Lower lobe of right lung (tissue), 2 donors: Measurements from ENCODE around the gene TMEM40. TPM values are rescaled to one million over a fixed set of nuclear protein-coding genes. Genes with fewer than 3 reads are reported as not detected.
"Not testable (repeated sequence)": the region's sequence is repeated elsewhere in the genome, so short reads cannot be mapped to it uniquely, and the experiment has no call there.

Experiments
- ATAC-seq, 2 donors: fragments of 200-7000 bp; cut with Tn5 transposase; one replicate each; pipeline ENCODE4 v1.9.1; 2020 to 2022; ENCODE audit warnings: mild to moderate bottlenecking in 2 of 2, moderate library complexity in 2 of 2
- DNase-seq: peaks from one replicate; pipeline ENCODE4 v3.0.0-alpha.2; 2020
- H3K27ac ChIP-seq: fragments of 200-600 bp; one replicate; pipeline ENCODE4 v1.8.0; 2022
- H3K27me3 ChIP-seq: fragments of 200-600 bp; one replicate; pipeline ENCODE4 v1.8.0; 2022; ENCODE audit warnings: low read depth
- H3K36me3 ChIP-seq: fragments of 200-600 bp; one replicate; pipeline ENCODE4 v1.8.0; 2022; ENCODE audit warnings: mild to moderate bottlenecking
- H3K4me1 ChIP-seq: fragments of 200-600 bp; one replicate; pipeline ENCODE4 v1.8.0; 2022
- H3K4me3 ChIP-seq: fragments of 200-600 bp; one replicate; pipeline ENCODE4 v1.8.0; 2022; ENCODE audit warnings: mild to moderate bottlenecking
- H3K9me3 ChIP-seq: fragments of 200-600 bp; one replicate; pipeline ENCODE4 v1.8.0; 2022
- intact Hi-C: fragments of 100-400 bp; cut with DNase I; formaldehyde crosslinking; loops from one replicate; pipeline ENCODE4 v1.11.0; 2022
- total RNA-seq: library from RNA; stranded (reverse); fragmentation: NEBNext Ultra II Directional; extraction: Animal tissue kit (Norgen Biotek cat#: 25700); gene quantifications from one replicate; pipeline ENCODE4 v1.2.1, GENCODE V29; 2021
- TF ChIP-seq, protein P1 (sequence below): fragments of 200-600 bp; IDR thresholded peaks from one replicate; pipeline ENCODE4 v1.8.0; 2022; ENCODE audit warnings: antibody characterized with exemption, mild to moderate bottlenecking
- donor health status: DM: no; HTN: yes; CAD: no; lungs with severe emphysema.

Gene TMEM40
- total RNA-seq, 1 donor from 2014 or later = 1.0 TPM

DNA sequence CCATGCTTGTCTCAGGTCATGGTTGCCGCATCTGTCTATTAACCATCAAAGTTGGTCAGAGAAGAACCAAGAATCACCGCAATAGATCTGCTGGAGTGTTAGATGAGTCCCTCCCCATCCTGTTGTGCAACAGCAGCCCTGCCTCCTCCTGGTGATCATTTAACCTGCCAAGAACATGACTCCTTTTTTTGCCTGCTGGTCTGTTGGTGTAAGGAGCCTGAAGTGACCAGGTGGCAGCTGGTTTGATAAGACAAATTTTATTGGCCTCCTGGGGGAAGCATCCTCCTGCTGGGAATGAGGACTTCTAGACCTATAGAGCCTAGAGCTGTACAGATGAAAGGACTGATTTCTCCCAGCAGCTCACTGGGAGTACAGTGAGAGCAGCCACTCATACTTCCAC is 51.6 kb downstream of the TMEM40 start:
- H3K9me3 ChIP-seq = no peaks in the 10 kb centered on the region
- H3K36me3 ChIP-seq = no peaks in the 10 kb centered on the region
- H3K4me3 ChIP-seq = no peak overlapping the region
- DNase-seq (no peak), ATAC-seq (no peak)
- no peak overlapping the region for H3K27ac ChIP-seq
- H3K4me1 ChIP-seq = no peaks in the 10 kb centered on the region
- no peaks in the 10 kb centered on the region for H3K27me3 ChIP-seq
- intact Hi-C loops = no loop called here
- TF ChIP-seq, protein P1, sequence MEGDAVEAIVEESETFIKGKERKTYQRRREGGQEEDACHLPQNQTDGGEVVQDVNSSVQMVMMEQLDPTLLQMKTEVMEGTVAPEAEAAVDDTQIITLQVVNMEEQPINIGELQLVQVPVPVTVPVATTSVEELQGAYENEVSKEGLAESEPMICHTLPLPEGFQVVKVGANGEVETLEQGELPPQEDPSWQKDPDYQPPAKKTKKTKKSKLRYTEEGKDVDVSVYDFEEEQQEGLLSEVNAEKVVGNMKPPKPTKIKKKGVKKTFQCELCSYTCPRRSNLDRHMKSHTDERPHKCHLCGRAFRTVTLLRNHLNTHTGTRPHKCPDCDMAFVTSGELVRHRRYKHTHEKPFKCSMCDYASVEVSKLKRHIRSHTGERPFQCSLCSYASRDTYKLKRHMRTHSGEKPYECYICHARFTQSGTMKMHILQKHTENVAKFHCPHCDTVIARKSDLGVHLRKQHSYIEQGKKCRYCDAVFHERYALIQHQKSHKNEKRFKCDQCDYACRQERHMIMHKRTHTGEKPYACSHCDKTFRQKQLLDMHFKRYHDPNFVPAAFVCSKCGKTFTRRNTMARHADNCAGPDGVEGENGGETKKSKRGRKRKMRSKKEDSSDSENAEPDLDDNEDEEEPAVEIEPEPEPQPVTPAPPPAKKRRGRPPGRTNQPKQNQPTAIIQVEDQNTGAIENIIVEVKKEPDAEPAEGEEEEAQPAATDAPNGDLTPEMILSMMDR = no peak

- no peaks in the 10 kb centered on the region for H3K36me3 ChIP-seq
- DNase-seq (peak; percentile 53), ATAC-seq (peak; percentile 93 to 94)
- TF ChIP-seq, protein P1 = peak; percentile 82
- intact Hi-C loops = no loop called here
- no peak overlapping the region for H3K4me3 ChIP-seq
- no peaks in the 10 kb centered on the region for H3K4me1 ChIP-seq
- no peak overlapping the region for H3K27ac ChIP-seq
- no peaks in the 10 kb centered on the region for H3K27me3 ChIP-seq
- H3K9me3 ChIP-seq = no peaks in the 10 kb centered on the region
Measured at GRCh38 chr3:12706504-12707253, 52.4 kb downstream of the TMEM40 start.

DNA sequence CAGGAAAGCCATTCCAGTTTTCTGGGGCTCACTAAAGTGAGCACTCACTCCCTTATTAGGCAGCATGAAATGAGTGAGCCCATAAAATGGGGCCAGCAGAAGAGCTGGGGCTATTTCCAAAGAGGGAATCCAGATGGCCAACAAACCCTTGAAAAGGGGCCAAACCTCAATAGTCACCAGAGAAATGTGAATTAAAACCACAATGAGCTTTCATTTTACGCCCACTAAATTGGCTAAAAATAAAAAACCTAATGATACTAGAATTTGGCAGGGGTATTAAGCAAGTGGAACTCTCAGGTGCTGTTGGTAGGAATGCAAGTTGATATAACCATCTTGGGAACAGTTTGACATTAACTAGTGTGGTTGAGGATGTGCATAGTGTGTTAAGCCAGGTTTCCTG is 53.1 kb downstream of the TMEM40 start:
- intact Hi-C loops = no loop called here
- Histone ChIP-seq H3K27me3 (no peaks in the 10 kb centered on the region), H3K4me3 (no peak overlapping the region), H3K27ac (no peak overlapping the region), H3K36me3 (no peaks in the 10 kb centered on the region), H3K9me3 (no peaks in the 10 kb centered on the region), H3K4me1 (no peaks in the 10 kb centered on the region)
- DNase-seq = no peak
- TF ChIP-seq, protein P1 = no peak
- no peak for ATAC-seq

- Histone ChIP-seq H3K36me3 (no peaks in the 10 kb centered on the region), H3K27ac (no peak overlapping the region), H3K9me3 (no peaks in the 10 kb centered on the region), H3K4me1 (no peaks in the 10 kb centered on the region), H3K27me3 (no peaks in the 10 kb centered on the region), H3K4me3 (no peak overlapping the region)
- ATAC-seq = no peak
- TF ChIP-seq, protein P1 = no peak
- DNase-seq = no peak
- intact Hi-C loops = no loop called here
Measured at GRCh38 chr3:12705374-12705926, 53.6 kb downstream of the TMEM40 start.

GRCh38 chr3:12702501-12702900 is 56.6 kb downstream of the TMEM40 start:
- TF ChIP-seq, protein P1 = no peak
- Histone ChIP-seq H3K27me3 (no peaks in the 10 kb centered on the region), H3K4me3 (no peak overlapping the region), H3K36me3 (no peaks in the 10 kb centered on the region), H3K9me3 (no peaks in the 10 kb centered on the region), H3K27ac (no peak overlapping the region), H3K4me1 (no peaks in the 10 kb centered on the region)
- ATAC-seq (no peak), DNase-seq (no peak)
- intact Hi-C loops = no loop called here

- DNase-seq, ATAC-seq, H3K9me3 ChIP-seq, intact Hi-C loops, H3K36me3 ChIP-seq, H3K4me3 ChIP-seq, H3K4me1 ChIP-seq, H3K27ac ChIP-seq, H3K27me3 ChIP-seq: not testable (repeated sequence)
Measured at GRCh38 chr3:12701601-12702000, 57.5 kb downstream of the TMEM40 start.
